ENCODE measurements around the gene PRDM2.

PRDM2 gene

GRCh38 chr1:13782634-13783360 lies 82.8 kb downstream of the PRDM2 start:
- H3F3A ChIP-seq (ENCODE audit: insufficient read depth, low read length), result no peaks in the 10 kb centered on the region
- H3K36me3 ChIP-seq (ENCODE audit: insufficient read depth, low read length), result peaks cover 98% of the 10 kb centered on the region
- no peak for TF ChIP-seq EZH2 (IDR thresholded peaks at IDR 0.05; ENCODE audit: borderline replicate concordance, low read length)
- no peak for TF ChIP-seq CTCF (IDR thresholded peaks at IDR 0.05; ENCODE audit: low read length)
- H3K9me2 ChIP-seq (ENCODE audit: low read depth, low read length), result no peaks in the 10 kb centered on the region
- H3K4me3 ChIP-seq (ENCODE audit: low read depth, low read length, poor library complexity, severe bottlenecking), result no peak overlapping the region
- peaks cover 49% of the 10 kb centered on the region for H3K4me1 ChIP-seq (ENCODE audit: insufficient read depth, low read length, severe bottlenecking)
- peaks cover 20% of the 10 kb centered on the region; the same call in 1 of the 2 replicates for H4K20me1 ChIP-seq (ENCODE audit: insufficient read depth, low read length)
- H3K9me3 ChIP-seq (ENCODE audit: low read length), result no peaks in the 10 kb centered on the region
- H3K9ac ChIP-seq (ENCODE audit: low read length), result no peak overlapping the region
- peak overlapping the region; percentile 28; the same call in 1 of the 2 replicates for H3K4me2 ChIP-seq (ENCODE audit: low read length)
- H3K27ac ChIP-seq (ENCODE audit: low read depth, low read length, poor library complexity, severe bottlenecking), result peak overlapping the region; percentile 36
- no peak overlapping the region for H2AFZ ChIP-seq (ENCODE audit: low read length)
- H3K79me2 ChIP-seq (ENCODE audit: insufficient read depth, low read length), result peaks cover 59% of the 10 kb centered on the region
- H3K27me3 ChIP-seq (ENCODE audit: insufficient read depth, low read length), result no peaks in the 10 kb centered on the region

- H3K4me2 ChIP-seq (ENCODE audit: low read length), result no peak overlapping the region
- H3K4me1 ChIP-seq (ENCODE audit: insufficient read depth, low read length, severe bottlenecking), result peaks cover 45% of the 10 kb centered on the region
- H3K27me3 ChIP-seq (ENCODE audit: insufficient read depth, low read length), result no peaks in the 10 kb centered on the region
- H3K9ac ChIP-seq (ENCODE audit: low read length), result no peak overlapping the region
- H3K9me2 ChIP-seq (ENCODE audit: low read depth, low read length), result no peaks in the 10 kb centered on the region
- peaks cover 98% of the 10 kb centered on the region for H3K36me3 ChIP-seq (ENCODE audit: insufficient read depth, low read length)
- H2AFZ ChIP-seq (ENCODE audit: low read length), result no peak overlapping the region
- H3K9me3 ChIP-seq (ENCODE audit: low read length), result no peaks in the 10 kb centered on the region
- H3K4me3 ChIP-seq (ENCODE audit: low read depth, low read length, poor library complexity, severe bottlenecking), result no peak overlapping the region
- no peak overlapping the region for H3K27ac ChIP-seq (ENCODE audit: low read depth, low read length, poor library complexity, severe bottlenecking)
- no peaks in the 10 kb centered on the region for H3F3A ChIP-seq (ENCODE audit: insufficient read depth, low read length)
- H3K79me2 ChIP-seq (ENCODE audit: insufficient read depth, low read length), result peaks cover 65% of the 10 kb centered on the region
- TF ChIP-seq CTCF (IDR thresholded peaks at IDR 0.05; ENCODE audit: low read length), result no peak
- TF ChIP-seq EZH2 (IDR thresholded peaks at IDR 0.05; ENCODE audit: borderline replicate concordance, low read length), result no peak
- H4K20me1 ChIP-seq (ENCODE audit: insufficient read depth, low read length), result peaks cover 25% of the 10 kb centered on the region; the same call in 1 of the 2 replicates
Measured at GRCh38 chr1:13783551-13783950, 83.6 kb downstream of the PRDM2 start.

- Histone ChIP-seq H3K4me1 (ENCODE audit: insufficient read depth, low read length, severe bottlenecking) (peaks cover 31% of the 10 kb centered on the region), H3K9me2 (ENCODE audit: low read depth, low read length) (no peaks in the 10 kb centered on the region), H3K79me2 (ENCODE audit: insufficient read depth, low read length) (peaks cover 68% of the 10 kb centered on the region), H3K27ac (ENCODE audit: low read depth, low read length, poor library complexity, severe bottlenecking) (no peak overlapping the region), H2AFZ (ENCODE audit: low read length) (no peak overlapping the region), H4K20me1 (ENCODE audit: insufficient read depth, low read length) (peaks cover 30% of the 10 kb centered on the region; the same call in 1 of the 2 replicates), H3K9ac (ENCODE audit: low read length) (no peak overlapping the region), H3K36me3 (ENCODE audit: insufficient read depth, low read length) (peaks cover 98% of the 10 kb centered on the region), H3K9me3 (ENCODE audit: low read length) (no peaks in the 10 kb centered on the region), H3K27me3 (ENCODE audit: insufficient read depth, low read length) (no peaks in the 10 kb centered on the region), H3F3A (ENCODE audit: insufficient read depth, low read length) (no peaks in the 10 kb centered on the region), H3K4me2 (ENCODE audit: low read length) (no peak overlapping the region), H3K4me3 (ENCODE audit: low read depth, low read length, poor library complexity, severe bottlenecking) (no peak overlapping the region)
- TF ChIP-seq CTCF (IDR thresholded peaks at IDR 0.05; ENCODE audit: low read length) (no peak), EZH2 (IDR thresholded peaks at IDR 0.05; ENCODE audit: borderline replicate concordance, low read length) (no peak)
Measured at GRCh38 chr1:13784971-13785370, 85.0 kb downstream of the PRDM2 start.

Data from OCI-LY1 (cell line).